Activated CD4-positive, CD25-positive, alpha-beta regulatory T cell treated with anti-CD3 and anti-CD28 coated beads, Interleukin-2, amount 50 U/mL, for 16 hours (primary cell): Measurements from ENCODE around the gene FLNB.

Experiments
- DNase-seq: peaks from one replicate; pipeline ENCODE4 v3.0.0-alpha.2; 2020; ENCODE audit warnings: low read depth, low spot score

FLNB gene

DNA sequence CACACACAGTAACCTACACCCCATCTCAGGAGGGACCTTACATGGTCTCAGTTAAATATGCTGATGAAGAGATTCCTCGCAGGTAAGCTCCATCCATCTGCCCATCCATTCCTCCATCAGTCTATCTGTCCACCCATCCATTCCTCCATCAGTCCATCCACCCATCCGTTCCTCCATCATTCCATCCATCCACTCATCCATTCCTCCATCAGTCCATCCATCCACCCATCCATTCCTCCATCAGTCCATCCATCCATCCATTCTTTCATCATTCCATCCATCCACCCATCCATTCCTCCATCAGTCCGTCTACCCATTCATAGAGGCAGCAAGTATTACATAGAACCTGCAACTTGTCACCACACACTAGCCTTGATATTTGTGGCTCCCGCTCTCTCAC lies 124.6 kb downstream of the FLNB start:
- no peak for DNase-seq

DNA sequence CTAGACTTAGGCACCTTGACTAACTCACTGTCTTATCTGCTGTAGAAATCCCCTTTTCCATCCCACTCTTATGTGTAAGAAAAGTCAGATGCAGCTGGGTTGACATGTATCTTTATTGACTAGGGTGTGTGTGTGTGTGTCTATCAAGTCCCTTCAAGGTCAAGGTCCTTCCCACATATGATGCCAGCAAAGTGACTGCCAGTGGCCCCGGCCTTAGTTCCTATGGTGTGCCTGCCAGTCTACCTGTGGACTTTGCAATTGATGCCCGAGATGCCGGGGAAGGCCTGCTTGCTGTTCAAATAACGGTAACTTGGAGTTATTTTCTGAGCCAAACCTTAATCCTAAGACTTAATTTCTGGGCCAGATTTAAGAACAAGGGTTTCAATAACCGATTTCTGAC lies 126.2 kb downstream of the FLNB start:
- no peak for DNase-seq

DNA sequence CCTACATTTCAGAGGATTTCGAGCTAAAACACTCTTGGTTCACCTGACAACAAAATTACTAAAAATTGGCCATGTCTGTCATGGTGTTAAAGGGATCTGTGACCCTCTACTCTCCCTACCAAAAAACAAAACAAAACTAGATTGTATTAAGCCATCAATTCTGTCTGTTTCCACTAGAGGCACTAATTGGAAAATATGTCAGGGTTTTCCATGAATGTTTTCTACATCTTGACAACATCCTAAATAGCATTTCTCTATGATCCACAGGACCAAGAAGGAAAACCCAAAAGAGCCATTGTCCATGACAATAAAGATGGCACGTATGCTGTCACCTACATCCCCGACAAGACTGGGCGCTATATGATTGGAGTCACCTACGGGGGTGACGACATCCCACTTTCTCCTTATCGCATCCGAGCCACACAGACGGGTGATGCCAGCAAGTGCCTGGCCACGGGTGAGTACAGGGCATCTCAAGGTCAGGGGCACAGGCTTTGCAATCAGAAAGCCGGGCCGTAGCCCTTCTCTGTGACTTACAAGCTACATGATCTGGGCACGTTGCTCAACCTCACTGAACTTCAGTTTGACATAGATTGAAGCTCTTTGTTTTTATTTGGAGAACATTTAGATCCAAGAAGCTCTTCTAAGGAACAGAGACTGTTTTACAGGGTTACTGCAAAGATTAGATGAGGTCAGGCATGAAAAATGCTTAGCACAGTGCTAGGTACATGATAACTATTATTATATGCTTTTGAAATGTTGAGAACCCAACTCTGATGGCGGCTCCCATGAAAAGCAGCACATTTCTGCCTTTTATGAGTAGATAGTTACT lies 127.7 kb downstream of the FLNB start:
- no peak for DNase-seq

DNA sequence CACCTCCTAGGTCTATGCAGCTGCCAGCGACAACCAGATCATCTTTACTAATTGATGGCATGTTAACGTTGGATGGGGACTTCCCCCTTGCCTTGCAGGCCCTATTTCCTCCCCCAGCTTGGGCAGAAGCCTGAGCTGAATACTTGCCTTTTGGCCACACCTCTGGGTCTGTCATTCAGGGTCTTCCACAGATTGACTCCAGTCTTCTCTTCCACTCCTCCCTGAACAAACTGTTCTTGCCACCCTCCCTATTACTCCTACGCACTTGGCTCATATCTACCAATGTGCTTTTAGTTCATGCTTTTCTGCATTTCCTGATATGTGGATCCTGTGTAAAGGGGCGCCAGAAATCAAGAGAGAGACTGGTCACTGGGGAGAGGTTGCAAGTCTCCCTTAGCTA lies 129.1 kb downstream of the FLNB start:
- DNase-seq = no peak

DNA sequence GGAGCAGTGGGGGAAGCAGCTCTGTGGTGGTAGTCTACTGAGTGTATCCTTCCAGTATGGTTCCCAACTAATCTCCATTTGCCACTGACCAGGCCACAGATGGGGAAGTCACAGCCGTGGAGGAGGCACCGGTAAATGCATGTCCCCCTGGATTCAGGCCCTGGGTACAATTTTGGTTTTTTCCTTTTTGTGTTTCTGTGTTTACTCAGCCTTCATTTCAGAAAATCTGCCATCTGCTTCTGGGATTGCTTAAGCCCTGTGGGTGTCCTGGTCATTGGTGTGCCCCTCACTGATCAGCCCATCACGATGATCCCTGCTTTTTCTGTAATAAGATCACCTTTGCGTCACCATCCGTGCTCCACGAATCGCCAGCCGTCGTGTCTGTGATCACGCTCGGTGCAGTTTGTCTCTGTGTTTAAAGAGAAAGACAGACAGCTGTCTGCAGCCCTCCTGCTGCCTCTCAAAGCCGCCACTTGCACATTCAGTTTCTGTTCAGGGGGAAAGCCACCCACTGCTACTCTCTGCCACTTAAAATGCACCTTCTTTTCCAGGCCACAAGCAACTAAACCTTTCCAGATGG lies 133.6 kb downstream of the FLNB start:
- no peak for DNase-seq

DNA sequence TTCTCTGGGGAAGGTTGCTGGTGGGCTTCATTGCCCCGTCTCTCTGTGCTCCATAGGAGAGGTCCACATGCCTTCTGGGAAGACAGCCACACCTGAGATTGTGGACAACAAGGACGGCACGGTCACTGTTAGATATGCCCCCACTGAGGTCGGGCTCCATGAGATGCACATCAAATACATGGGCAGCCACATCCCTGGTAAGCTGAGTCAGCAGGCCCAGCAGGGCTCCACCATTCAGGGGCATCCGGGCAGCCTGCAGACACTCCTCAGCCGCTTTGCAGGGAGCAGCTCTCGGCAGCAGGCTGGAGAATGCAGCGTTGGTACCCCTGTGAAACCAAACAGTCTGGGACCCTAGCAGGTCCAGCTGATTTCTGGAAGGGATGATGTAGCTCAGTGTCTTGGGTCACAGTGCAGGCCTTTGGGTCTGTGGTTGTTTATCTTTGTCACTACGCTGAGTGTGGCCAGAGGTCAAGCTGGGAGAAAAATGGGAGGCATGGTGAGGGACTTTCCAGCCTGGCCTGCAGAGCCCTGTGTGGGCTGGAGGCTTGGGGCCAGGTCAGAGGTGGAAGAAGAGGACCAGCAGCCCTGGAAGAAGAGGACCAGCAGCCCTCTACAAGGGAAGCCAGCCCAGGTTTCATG lies 135.3 kb downstream of the FLNB start:
- DNase-seq = no peak

DNA sequence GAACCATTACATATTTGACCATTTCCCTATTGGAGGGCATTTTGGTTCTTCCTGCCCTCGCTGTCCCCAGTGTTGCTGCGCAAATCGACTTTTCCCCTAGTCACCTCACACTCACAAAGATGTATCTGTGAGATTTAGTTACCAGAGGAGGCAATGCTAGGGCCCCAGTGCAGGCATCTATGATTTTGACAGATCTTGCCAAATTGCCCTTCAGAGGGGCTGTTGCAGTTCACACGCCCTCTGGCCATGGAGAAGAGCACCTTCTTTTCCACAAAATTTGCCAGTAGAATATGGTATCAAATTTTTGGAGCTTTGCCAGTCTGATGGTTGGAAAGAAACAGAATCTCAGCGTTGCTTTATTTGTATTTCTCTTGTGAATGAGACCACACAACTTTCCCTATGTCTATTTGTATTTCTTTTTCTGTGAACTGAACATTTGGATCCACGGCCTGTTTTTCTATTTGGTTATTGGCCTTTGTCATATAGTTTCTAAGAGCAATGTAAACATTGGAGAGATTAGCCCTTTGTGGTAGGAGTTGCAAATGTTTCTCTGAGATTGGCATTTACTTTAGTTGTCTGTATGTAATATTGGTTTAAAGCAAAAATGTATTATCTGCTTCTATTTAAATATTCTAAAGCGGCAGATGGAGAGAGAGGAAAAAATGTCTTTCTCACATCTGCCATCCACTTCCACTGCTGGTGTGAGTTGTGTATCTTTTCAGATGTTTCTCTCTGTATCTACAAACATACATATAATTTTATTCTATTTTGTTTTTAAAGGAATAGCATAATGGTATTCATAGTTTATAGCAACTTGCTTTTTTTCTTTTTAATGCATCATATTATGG lies 136.5 kb downstream of the FLNB start:
- DNase-seq = no peak

DNA sequence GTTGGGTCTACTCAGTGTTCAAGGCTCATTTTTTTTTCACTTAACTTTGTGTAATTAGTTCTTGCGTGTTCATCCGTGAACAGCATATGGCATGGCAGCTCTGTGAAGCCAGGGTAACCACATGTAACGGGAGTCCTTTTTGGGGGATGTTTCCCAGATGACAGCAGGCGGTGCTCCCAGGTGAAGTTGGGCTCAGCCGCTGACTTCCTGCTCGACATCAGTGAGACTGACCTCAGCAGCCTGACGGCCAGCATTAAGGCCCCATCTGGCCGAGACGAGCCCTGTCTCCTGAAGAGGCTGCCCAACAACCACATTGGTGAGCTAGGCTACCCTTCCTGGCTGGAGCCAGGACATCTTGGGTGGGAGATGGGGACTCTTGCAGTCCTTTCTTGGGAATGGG lies 139.8 kb downstream of the FLNB start:
- DNase-seq = no peak

DNA sequence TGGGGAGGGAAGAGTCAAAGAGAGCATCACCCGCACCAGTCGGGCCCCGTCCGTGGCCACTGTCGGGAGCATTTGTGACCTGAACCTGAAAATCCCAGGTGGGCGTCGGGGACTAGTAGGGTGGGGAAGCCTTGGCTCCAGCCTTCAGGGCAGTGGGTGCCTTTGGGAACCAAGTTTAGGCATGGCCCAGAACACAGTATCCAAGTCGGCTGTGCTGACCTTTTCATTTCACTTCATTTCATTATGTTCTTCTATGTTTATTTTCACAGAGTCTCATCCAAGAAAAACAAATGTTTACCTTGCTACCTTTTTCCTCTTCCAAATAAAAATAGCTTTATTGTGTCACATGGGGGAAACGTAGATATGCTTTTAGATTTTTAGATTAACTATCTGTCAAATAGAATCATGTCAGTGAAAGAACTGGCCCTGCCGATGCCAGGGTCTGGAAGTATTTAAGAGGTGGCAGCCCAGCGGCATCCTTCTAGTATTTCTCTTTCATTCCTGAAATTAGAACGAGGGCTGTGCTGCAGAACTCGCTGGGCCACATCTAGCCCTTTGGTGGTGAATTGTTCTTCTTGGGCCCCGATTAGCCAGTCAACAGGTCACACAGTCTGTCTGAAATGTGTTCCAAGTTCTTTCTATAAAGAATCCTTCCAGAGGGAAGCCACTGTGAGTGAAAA lies 142.0 kb downstream of the FLNB start:
- DNase-seq = no peak

DNA sequence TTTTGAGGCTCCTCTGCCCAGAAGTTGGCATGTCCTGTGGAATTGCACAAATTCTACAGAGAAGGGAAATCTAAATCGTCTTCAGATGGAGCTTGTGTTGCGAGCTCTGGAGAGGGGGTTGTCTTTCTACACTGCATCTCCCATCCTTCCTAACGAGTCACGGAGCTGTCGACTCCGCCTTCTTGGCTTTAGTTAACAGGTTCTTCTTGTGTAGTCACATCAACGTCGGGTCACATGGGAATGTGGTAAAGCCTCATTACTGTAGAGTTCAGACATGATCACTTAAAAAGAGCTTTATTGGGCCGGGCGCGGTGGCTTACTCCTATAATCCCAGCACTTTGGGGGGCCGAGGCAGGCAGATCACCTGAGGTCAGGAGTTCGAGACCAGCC lies 142.6 kb downstream of the FLNB start:
- no peak for DNase-seq

DNA sequence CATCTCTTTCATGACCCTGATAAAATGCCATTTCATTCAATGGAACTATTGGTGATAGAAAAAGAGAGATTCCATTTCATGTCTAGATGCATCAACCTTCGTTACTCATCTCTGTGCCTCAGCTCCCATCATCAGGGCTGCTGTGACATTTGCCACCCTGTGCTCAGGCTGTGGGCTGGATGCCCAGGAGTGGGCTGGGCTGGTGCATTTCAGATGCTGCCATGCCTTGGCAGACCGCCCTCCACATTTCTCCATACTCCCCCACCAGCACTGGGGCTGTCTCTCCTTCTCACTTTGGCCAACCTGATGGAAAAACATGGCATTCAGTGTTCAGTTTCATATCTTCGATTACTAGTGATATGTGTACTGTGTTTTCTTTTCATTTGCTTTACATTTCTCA lies 143.4 kb downstream of the FLNB start:
- DNase-seq = no peak

DNA sequence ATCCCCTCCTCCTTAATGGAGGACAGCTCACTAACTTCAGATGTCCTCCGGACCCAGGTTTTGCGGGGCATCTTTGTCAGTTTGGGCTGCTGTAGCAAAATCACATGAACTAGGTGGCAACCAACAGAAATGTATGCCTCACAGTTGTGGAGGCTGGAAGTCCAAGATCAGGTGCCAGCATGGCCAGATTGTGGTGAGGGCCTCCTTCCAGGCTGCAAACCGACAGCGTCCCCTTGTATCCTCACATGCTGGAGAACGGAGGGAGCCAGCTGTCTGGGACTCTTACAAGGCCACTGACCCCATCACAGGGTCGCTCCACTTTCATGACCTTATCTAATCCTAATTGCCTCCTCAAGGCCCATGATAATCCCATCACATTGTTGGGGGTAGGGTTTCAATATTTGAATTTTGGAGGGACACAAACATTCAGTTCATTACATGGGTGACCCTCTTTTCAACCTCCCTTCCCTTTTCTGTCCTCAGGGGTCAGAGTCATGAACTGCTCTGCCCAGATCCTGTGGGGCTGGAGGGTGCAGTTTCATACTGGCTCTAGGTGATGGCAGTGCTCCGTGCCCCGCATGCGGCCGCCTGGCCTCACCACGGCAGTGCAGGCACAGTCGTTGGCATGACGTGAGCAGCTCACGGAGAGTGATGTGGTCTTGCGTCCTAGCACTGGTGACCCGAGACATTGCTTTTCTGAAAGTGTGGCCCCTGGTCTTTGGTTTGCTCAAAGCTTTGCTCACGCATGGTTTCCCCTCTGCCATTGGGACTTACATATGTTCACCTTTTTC lies 144.2 kb downstream of the FLNB start:
- no peak for DNase-seq

DNA sequence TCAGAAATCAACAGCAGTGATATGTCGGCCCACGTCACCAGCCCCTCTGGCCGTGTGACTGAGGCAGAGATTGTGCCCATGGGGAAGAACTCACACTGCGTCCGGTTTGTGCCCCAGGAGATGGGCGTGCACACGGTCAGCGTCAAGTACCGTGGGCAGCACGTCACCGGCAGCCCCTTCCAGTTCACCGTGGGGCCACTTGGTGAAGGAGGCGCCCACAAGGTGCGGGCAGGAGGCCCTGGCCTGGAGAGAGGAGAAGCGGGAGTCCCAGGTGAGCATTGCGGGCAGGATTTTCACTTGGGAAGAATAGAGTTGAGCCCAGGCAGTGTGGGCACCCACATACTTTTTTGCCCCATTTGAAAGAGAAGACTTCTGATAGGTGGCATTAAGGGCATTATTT lies 145.1 kb downstream of the FLNB start:
- DNase-seq = no peak

DNA sequence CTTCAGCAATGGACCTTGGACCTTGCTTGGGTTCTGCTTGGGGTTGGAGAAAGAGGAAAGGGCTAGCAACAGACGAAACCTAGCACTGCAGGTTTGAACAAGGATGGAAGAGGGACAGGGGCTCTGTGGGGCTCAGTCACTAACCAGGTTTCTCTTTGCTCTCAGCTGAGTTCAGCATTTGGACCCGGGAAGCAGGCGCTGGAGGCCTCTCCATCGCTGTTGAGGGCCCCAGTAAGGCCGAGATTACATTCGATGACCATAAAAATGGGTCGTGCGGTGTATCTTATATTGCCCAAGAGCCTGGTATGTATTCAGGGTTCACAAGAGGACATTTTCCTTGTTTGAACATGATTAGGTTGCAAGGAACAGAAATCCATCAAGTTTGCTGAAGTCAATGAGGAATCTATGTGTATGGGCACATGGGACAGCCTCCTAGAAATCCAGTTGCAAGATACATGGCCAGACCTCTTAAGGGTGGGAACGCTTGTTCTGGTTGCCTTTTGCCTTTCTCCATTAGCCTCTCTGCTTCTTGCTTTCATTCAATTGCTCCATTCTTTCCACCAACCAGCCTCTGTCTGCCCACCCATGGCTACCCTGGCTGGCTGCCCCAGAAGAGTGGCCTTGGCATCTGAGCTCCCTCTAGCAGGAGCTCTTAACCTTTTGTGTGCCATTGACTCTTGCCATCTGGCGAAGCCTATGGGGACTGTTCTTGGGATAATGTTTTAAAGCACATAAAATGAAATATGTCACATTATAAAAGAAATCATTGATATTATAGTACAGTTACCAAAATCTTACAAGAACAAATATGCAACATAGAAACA lies 146.6 kb downstream of the FLNB start:
- no peak for DNase-seq

DNA sequence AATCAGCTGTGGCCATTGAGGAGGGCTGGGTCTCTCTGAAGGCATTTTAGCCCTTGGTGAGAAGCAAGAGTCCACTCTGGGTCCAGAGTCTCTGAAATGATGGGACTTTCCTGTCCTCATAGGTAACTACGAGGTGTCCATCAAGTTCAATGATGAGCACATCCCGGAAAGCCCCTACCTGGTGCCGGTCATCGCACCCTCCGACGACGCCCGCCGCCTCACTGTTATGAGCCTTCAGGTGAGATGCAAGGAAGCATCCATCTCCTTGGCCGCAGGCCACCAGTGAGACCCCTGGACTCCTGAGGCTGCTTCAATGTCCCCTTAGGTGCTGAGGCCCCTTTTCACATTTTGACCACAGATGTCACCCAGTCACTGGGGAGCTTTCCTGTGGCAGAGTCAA lies 147.6 kb downstream of the FLNB start:
- DNase-seq = no peak

DNA sequence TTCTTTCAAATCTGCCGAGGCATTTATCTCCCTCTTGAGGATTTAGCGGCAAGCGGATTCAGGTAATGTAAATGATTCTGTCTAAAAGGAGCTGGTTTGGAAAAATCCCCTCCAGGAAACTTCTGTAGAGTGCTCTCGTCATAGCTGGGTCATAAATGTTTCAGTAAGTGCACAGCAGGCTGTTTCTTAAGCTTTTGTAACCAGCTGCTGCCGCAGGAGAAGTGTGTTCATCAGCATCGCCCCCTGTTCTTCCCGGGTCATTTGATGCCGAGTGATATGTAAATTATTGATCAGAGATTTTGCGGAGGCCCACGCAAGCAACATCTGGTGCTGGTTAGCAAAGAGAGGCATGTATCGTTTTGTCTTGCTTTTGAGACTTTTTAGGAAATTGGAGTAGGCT lies 149.5 kb downstream of the FLNB start:
- DNase-seq = no peak

DNA sequence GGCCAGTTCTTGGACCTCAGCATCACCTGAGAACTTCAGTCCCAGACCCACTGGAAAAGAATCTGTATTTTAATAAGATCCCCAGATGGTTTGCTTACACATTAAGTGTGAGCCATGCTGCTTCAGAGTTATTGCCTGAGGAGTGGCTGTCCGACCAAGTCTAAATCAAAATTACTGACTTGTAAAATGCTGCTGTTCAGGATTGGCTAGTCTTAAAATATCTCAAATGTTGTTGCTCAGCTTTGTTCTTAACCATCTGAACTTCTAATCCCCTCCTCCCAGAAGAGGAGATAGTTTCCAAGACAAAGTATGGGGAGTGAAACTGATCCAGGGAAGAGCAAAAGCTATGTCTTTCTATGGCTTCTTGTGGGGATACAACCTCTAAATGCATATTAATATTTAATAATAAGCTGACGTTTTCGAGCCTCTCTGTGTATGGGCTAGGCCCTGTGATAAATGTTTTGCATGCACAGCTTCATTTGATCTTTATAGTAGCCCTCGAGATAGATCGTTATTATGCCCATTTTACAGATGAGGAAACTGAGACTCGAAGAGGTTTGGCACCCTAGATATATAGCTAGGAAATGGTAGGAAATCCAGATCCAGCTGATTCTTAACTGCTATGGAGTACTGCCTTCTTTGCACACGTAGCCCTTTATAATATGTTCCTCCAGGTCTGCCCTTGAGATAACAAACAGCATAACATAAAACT lies 150.4 kb downstream of the FLNB start:
- no peak for DNase-seq

DNA sequence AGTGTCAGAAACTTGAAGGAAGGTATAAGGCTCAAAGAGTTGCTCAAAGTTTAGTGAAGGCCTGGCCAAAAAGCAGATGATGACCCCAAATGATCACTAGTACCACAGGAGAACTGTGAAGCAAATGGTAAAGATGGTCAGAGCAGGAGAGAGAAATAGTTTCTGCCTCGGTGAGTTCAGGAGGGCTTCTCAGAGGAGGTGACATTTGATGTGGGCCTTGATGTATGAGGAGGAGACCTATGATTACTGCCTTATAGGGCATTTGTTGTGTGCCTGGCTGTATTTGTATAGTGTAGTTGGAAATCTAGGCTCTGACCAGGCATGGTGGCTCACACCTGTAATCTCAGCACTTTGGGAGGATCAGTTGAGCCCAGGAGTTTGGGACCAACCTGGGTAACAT lies 152.2 kb downstream of the FLNB start:
- DNase-seq = no peak
